K562 (cell line): ENCODE measurements around the gene HVCN1.
A peak's percentile ranks its signal among the peaks of the same experiment; 100 is the strongest.
"Not testable (repeated sequence)": the region's sequence is repeated elsewhere in the genome, so short reads cannot be mapped to it uniquely, and the experiment has no call there.

Source experiments
- BRD9 ChIP-seq: fragments of 450-650 bp; IDR thresholded peaks from 2 replicates; pipeline ENCODE4 v1.6.1; 2018; ENCODE audit warnings: low read depth; ENCODE audit not compliant: partially characterized antibody
- ETS2 ChIP-seq: IDR thresholded peaks from 2 replicates; pipeline ENCODE4 v1.6.1; 2016; ENCODE audit warnings: borderline replicate concordance, missing genetic modification characterization, mild to moderate bottlenecking, moderate library complexity, missing compliant biosample characterization; ENCODE audit not compliant: poor library complexity, severe bottlenecking
- HNRNPUL1 ChIP-seq: fragments of 200-400 bp; formaldehyde crosslinking; IDR thresholded peaks from 2 replicates; pipeline ENCODE4 v1.6.1; 2017; ENCODE audit warnings: low read length
- MTA3 ChIP-seq: fragments of 450-650 bp; formaldehyde crosslinking; IDR thresholded peaks from 2 replicates; pipeline ENCODE4 v1.6.1; 2017; ENCODE audit warnings: mild to moderate bottlenecking, borderline replicate concordance
- NFATC3 ChIP-seq: fragments of 450-650 bp; IDR thresholded peaks from 2 replicates; pipeline ENCODE4 v1.6.1; 2017; ENCODE audit warnings: mild to moderate bottlenecking
- NFE2L1 ChIP-seq: fragments of 450-650 bp; IDR thresholded peaks from 2 replicates; pipeline ENCODE4 v1.6.1; 2016; ENCODE audit warnings: missing genetic modification characterization, low read depth, mild to moderate bottlenecking, missing compliant biosample characterization, moderate library complexity, borderline replicate concordance
- RBM17 ChIP-seq: fragments of 200-400 bp; formaldehyde crosslinking; IDR thresholded peaks from 2 replicates; pipeline ENCODE4 v1.6.1; 2017; ENCODE audit warnings: low read depth, mild to moderate bottlenecking, low read length, borderline replicate concordance
- ZKSCAN1 ChIP-seq: fragments of 150-350 bp; IDR thresholded peaks from 2 replicates; pipeline ENCODE4 v1.6.1; 2016; ENCODE audit warnings: low read depth, low read length
- ZNF76 ChIP-seq: fragments of 250-450 bp; sonication (Bioruptor Pico); IDR thresholded peaks from 2 replicates; pipeline ENCODE4 v1.4.0; 2020; ENCODE audit warnings: mild to moderate bottlenecking, moderate library complexity, borderline replicate concordance
- TF ChIP-seq, protein P1 (sequence below), 3 experiments: IDR thresholded peaks in 2 of 3; conservative IDR thresholded peaks in 1 of 3; 2 replicates each; pipeline ENCODE4 v1.5.1; 2011 to 2012; ENCODE audit warnings: low read length in 3 of 3, mild to moderate bottlenecking in 3 of 3, control low read depth in 2 of 3, improper control_type of control experiment in 1 of 3, inconsistent platforms in 1 of 3, low read depth in 1 of 3, mixed read lengths in 1 of 3, moderate library complexity in 1 of 3; ENCODE audit not compliant: insufficient read depth in 2 of 3
- TF ChIP-seq, protein P2 (sequence below): sonication (generic); formaldehyde crosslinking; IDR thresholded peaks from 2 replicates; pipeline ENCODE4 v1.8.0; 2022; ENCODE audit warnings: mild to moderate bottlenecking, missing genetic modification reagents, borderline replicate concordance
- TF ChIP-seq, protein P3 (sequence below): sonication (generic); formaldehyde crosslinking; IDR thresholded peaks from 2 replicates; pipeline ENCODE4 v1.8.1; 2023; ENCODE audit warnings: mild to moderate bottlenecking, missing genetic modification reagents

GRCh38 chr12:110602085-110602814, 86.7 kb downstream of the HVCN1 start:
- TF ChIP-seq ETS2 (tag); BRD9; RBM17; NFATC3; NFE2L1 (tag); MTA3; HNRNPUL1; ZNF76: not testable (repeated sequence)
- peak; percentile 99 for TF ChIP-seq ZKSCAN1
- TF ChIP-seq, protein P1, sequence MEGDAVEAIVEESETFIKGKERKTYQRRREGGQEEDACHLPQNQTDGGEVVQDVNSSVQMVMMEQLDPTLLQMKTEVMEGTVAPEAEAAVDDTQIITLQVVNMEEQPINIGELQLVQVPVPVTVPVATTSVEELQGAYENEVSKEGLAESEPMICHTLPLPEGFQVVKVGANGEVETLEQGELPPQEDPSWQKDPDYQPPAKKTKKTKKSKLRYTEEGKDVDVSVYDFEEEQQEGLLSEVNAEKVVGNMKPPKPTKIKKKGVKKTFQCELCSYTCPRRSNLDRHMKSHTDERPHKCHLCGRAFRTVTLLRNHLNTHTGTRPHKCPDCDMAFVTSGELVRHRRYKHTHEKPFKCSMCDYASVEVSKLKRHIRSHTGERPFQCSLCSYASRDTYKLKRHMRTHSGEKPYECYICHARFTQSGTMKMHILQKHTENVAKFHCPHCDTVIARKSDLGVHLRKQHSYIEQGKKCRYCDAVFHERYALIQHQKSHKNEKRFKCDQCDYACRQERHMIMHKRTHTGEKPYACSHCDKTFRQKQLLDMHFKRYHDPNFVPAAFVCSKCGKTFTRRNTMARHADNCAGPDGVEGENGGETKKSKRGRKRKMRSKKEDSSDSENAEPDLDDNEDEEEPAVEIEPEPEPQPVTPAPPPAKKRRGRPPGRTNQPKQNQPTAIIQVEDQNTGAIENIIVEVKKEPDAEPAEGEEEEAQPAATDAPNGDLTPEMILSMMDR (IDR thresholded peaks at IDR 0.05 in 2 of 3, conservative IDR thresholded peaks at IDR 0.05 in 1 of 3; ENCODE audit: insufficient read depth in 2 of 3, low read depth in 1 of 3, low read length in 3 of 3) = peak; percentile 71 to 88 (median 76)
- TF ChIP-seq, protein P2, sequence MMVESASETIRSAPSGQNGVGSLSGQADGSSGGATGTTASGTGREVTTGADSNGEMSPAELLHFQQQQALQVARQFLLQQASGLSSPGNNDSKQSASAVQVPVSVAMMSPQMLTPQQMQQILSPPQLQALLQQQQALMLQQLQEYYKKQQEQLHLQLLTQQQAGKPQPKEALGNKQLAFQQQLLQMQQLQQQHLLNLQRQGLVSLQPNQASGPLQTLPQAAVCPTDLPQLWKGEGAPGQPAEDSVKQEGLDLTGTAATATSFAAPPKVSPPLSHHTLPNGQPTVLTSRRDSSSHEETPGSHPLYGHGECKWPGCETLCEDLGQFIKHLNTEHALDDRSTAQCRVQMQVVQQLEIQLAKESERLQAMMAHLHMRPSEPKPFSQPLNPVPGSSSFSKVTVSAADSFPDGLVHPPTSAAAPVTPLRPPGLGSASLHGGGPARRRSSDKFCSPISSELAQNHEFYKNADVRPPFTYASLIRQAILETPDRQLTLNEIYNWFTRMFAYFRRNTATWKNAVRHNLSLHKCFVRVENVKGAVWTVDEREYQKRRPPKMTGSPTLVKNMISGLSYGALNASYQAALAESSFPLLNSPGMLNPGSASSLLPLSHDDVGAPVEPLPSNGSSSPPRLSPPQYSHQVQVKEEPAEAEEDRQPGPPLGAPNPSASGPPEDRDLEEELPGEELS = not testable (repeated sequence)
- TF ChIP-seq, protein P3, sequence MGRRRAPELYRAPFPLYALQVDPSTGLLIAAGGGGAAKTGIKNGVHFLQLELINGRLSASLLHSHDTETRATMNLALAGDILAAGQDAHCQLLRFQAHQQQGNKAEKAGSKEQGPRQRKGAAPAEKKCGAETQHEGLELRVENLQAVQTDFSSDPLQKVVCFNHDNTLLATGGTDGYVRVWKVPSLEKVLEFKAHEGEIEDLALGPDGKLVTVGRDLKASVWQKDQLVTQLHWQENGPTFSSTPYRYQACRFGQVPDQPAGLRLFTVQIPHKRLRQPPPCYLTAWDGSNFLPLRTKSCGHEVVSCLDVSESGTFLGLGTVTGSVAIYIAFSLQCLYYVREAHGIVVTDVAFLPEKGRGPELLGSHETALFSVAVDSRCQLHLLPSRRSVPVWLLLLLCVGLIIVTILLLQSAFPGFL (CRISPR knock-in tag) = not testable (repeated sequence)
